SH-SY5Y (cell line): ENCODE measurements around the gene TXNL1.

Experiments
- GATA2 ChIP-seq: IDR thresholded peaks from 2 replicates; pipeline ENCODE4 v1.6.1; 2011; ENCODE audit warnings: mild to moderate bottlenecking, low read depth, low read length
- GATA3 ChIP-seq: IDR thresholded peaks from 2 replicates; pipeline ENCODE4 v1.6.1; 2011; ENCODE audit warnings: low read depth, mild to moderate bottlenecking, low read length, moderate library complexity

DNA sequence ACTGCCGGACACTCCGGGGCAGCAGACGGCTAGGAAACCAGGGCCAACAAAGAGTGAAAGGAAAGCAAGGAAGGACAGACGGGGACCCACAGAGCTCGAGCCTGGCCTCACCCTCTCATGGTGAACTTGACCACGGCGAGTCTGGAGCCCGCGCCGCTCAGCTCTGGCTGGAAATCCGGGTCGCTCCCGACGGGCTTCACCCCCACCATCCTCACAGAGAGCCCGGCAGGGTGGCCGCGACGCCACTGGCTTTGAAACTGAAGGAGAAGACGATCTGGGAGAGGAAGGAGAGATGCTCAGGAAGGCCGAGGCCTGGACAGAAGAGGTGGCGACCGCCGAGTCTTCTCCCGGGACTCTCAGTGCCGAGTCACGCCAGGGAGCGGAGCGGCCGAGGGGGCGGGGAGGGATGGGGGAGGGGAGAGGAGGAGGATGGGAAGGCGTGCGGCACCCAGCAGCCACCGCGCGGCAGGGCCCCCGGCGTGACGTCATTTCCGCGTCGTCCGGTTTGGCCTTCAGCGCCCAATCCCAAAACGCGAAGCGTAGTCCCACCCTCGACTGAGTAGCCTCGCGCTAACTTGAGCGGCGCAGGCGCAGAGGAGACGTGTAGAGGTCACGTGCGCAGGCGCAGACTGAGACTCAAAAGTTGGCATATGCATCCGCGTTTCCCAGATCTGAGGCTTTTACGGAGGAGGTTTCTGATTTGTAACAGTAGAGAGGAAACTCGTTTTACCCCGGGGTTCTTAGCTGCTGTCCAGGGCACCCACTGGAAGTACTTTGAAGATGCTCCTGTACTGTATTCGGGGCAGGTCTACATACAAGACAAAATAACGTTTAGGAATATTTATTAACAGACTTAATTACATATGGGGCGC, at the start of gene TXNL1:
- TF ChIP-seq GATA2 (no peak), GATA3 (no peak)
